Keratinocyte (primary cell): Measurements from ENCODE around the gene CIDEC. TPM values are rescaled to one million over a fixed set of nuclear protein-coding genes. Genes with fewer than 3 reads are reported as not detected.

ENCODE experiments used
- DNase-seq: peaks from one replicate; pipeline ENCODE4 v3.0.0-alpha.2; 2011; ENCODE audit warnings: low read depth, missing footprints, low spot score
- FAIRE-seq: peaks from 2 replicates; lab custom pipeline; 2011; peaks lifted over from hg19 to GRCh38; lab: Jason Lieb, UNC
- H2AFZ ChIP-seq: 2 replicates; pipeline ENCODE4 v1.6.0; 2012; ENCODE audit warnings: low read length, control low read depth, inconsistent platforms; ENCODE audit not compliant: control insufficient read depth
- H3K27ac ChIP-seq: 2 replicates; pipeline ENCODE4 v1.5.1; 2011; ENCODE audit warnings: low read length; ENCODE audit not compliant: control insufficient read depth, insufficient read depth
- H3K27me3 ChIP-seq: 3 replicates; pipeline ENCODE4 v1.6.0; 2011; ENCODE audit warnings: low read length; ENCODE audit not compliant: control insufficient read depth, insufficient read depth; ENCODE audit errors: extremely low read depth
- H3K36me3 ChIP-seq, 2 experiments: 2 replicates in 1 of 2; 3 replicates in 1 of 2; pipeline ENCODE4 v1.5.1; 2011; ENCODE audit warnings: low read length in 2 of 2, mild to moderate bottlenecking in 1 of 2; ENCODE audit not compliant: control insufficient read depth in 2 of 2, insufficient read depth in 2 of 2; ENCODE audit errors: extremely low read depth in 1 of 2
- H3K4me1 ChIP-seq: 3 replicates; pipeline ENCODE4 v1.5.1; 2011; ENCODE audit warnings: low read length; ENCODE audit not compliant: control insufficient read depth, insufficient read depth; ENCODE audit errors: extremely low read depth
- H3K4me2 ChIP-seq: 3 replicates; pipeline ENCODE4 v1.6.0; 2011; ENCODE audit warnings: low read depth, low read length; ENCODE audit not compliant: control insufficient read depth, insufficient read depth; ENCODE audit errors: extremely low read depth
- H3K4me3 ChIP-seq, 3 experiments: fragments of 200-600 bp in 1 of 3; sonication (generic) in 1 of 3; 2 replicates in 2 of 3; 3 replicates in 1 of 3; pipeline ENCODE4 v1.5.1; 2011 to 2016; ENCODE audit warnings: low read length in 3 of 3, mild to moderate bottlenecking in 3 of 3, control low read depth in 2 of 3, inconsistent platforms in 1 of 3, low read depth in 1 of 3, mixed read lengths in 1 of 3, mixed run types in 1 of 3, moderate library complexity in 1 of 3; ENCODE audit not compliant: control insufficient read depth in 2 of 3, insufficient read depth in 2 of 3; ENCODE audit errors: extremely low read depth in 1 of 3
- H3K79me2 ChIP-seq: 2 replicates; pipeline ENCODE4 v1.6.0; 2012; ENCODE audit warnings: low read length; ENCODE audit not compliant: control insufficient read depth, insufficient read depth
- H3K9ac ChIP-seq: 3 replicates; pipeline ENCODE4 v1.6.0; 2011; ENCODE audit warnings: low read length; ENCODE audit not compliant: control insufficient read depth, insufficient read depth; ENCODE audit errors: extremely low read depth
- H3K9me1 ChIP-seq: 3 replicates; pipeline ENCODE4 v1.6.0; 2011; ENCODE audit warnings: low read length; ENCODE audit not compliant: control insufficient read depth, insufficient read depth; ENCODE audit errors: extremely low read depth
- H3K9me3 ChIP-seq: 2 replicates; pipeline ENCODE4 v1.5.1; 2012; ENCODE audit warnings: low read depth, low read length; ENCODE audit not compliant: control insufficient read depth
- H4K20me1 ChIP-seq: 3 replicates; pipeline ENCODE4 v1.6.0; 2011; ENCODE audit warnings: low read length; ENCODE audit not compliant: control insufficient read depth, insufficient read depth; ENCODE audit errors: extremely low read depth
- EZH2 ChIP-seq: IDR thresholded peaks from one replicate; pipeline ENCODE4 v1.6.1; 2012; ENCODE audit warnings: inconsistent platforms, mild to moderate bottlenecking, low read length, moderate library complexity
- dilution Hi-C: fragments of 300-500 bp; cut with MboI; formaldehyde crosslinking; loops from one replicate; pipeline ENCODE4 v1.7.0; 2020; ENCODE audit warnings: low sequenced_read_pairs; ENCODE audit not compliant: extremely low pct_ligation_motif_present
- polyA plus RNA-seq, 5 experiments: library from polyadenylated mRNA; depleted of rRNA in 3 of 5; stranded (reverse) in 3 of 5; stranded (forward) in 1 of 5; unstranded in 1 of 5; fragments of >200 nt; gene quantifications; 1 replicate in 1 of 5; 2 replicates in 3 of 5; 3 replicates in 1 of 5; pipeline versions ENCODE4 v1.2.1 to v1.2.3, GENCODE V29; 2011 to 2012; ENCODE audit warnings: missing spikeins in 2 of 5, low read depth in 1 of 5, low replicate concordance in 1 of 5
- TF ChIP-seq, protein P1 (sequence below), 3 experiments: IDR thresholded peaks in 1 of 3; conservative IDR thresholded peaks in 1 of 3; optimal IDR thresholded peaks in 1 of 3; 2 replicates in 2 of 3; 3 replicates in 1 of 3; pipeline versions ENCODE3 to v1.5.1; 2011; ENCODE audit warnings: low read length in 3 of 3, mild to moderate bottlenecking in 3 of 3, moderate library complexity in 2 of 3, control low read depth in 1 of 3, inconsistent platforms in 1 of 3; ENCODE audit not compliant: insufficient read depth in 2 of 3; ENCODE audit errors: extremely low read depth in 1 of 3

CIDEC gene
- polyA plus RNA-seq, 1 donor (not counting 4 experiments of a cell fraction or from before 2014, with no cell fraction given): not detected

DNA sequence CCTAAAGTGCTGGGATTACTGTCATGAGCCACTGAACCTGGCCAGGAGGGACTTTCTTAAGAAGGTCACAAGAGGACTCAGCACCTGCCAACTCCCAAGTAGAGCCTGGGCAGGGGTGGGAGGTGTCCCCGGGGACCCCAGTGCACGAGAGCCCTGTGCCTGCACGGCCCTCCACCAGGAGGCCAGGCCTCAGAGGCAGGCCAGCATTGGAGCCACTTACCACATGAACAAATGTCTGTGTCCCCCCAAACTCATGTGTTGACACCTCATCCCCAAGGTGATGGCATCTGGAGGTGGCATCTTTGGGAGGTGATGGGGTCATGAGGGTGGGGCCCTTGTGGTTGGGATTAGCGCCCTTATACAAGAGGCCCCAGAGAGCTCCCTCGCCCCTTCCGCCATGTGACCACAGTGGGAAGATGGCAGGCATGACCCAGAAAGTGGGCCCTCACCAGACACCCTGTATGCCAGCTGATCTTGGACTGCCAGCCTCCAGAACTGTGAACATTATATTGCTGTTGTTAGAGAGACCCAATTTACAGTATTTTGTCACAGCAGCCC is 33.0 kb downstream of the CIDEC start:
- H3K4me1 ChIP-seq: peaks cover 5% of the 10 kb centered on the region
- dilution Hi-C loops: no loop called here
- FAIRE-seq: no peak
- H4K20me1 ChIP-seq: no peaks in the 10 kb centered on the region
- no peak for DNase-seq
- no peak overlapping the region for H3K4me2 ChIP-seq
- H3K36me3 ChIP-seq: peaks cover 0 to 2% of the 10 kb centered on the region in 2 experiments
- H2AFZ ChIP-seq: no peak overlapping the region
- H3K27me3 ChIP-seq: no peaks in the 10 kb centered on the region
- H3K9ac ChIP-seq: no peak overlapping the region
- TF ChIP-seq EZH2: no peak
- TF ChIP-seq, protein P1, sequence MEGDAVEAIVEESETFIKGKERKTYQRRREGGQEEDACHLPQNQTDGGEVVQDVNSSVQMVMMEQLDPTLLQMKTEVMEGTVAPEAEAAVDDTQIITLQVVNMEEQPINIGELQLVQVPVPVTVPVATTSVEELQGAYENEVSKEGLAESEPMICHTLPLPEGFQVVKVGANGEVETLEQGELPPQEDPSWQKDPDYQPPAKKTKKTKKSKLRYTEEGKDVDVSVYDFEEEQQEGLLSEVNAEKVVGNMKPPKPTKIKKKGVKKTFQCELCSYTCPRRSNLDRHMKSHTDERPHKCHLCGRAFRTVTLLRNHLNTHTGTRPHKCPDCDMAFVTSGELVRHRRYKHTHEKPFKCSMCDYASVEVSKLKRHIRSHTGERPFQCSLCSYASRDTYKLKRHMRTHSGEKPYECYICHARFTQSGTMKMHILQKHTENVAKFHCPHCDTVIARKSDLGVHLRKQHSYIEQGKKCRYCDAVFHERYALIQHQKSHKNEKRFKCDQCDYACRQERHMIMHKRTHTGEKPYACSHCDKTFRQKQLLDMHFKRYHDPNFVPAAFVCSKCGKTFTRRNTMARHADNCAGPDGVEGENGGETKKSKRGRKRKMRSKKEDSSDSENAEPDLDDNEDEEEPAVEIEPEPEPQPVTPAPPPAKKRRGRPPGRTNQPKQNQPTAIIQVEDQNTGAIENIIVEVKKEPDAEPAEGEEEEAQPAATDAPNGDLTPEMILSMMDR (optimal IDR thresholded peaks at IDR 0.05 in 1 of 3, IDR thresholded peaks at IDR 0.05 in 1 of 3, conservative IDR thresholded peaks at IDR 0.05 in 1 of 3; ENCODE audit: extremely low read depth in 1 of 3, insufficient read depth in 2 of 3, low read length in 3 of 3): no peak
- no peaks in the 10 kb centered on the region for H3K79me2 ChIP-seq
- no peak overlapping the region for H3K4me3 ChIP-seq
- H3K9me1 ChIP-seq: no peaks in the 10 kb centered on the region
- H3K9me3 ChIP-seq: no peaks in the 10 kb centered on the region
- H3K27ac ChIP-seq: no peak overlapping the region

DNA sequence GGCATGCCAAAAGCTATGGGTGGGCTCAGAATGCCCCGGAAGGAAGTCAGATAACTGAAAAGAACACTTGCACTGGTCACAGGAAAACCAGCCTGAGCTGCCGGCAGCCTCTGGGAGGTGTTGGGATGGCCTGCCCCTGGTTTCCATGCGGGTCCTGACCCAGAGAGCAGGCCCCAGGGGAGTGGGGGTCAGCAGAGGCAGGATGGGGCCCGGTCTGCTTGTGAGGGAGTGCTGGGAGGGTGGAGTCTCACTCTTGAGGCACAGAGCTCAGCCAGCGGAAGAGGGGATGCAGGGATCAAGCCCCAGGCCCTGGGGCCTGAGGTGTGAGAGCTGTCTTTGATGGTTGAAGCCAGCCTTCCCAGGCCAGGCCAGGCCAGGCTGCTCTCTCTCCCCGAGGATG is 33.8 kb downstream of the CIDEC start:
- Histone ChIP-seq H3K4me1 (peaks cover 5% of the 10 kb centered on the region), H2AFZ (no peak overlapping the region), H3K9me1 (no peaks in the 10 kb centered on the region), H3K9ac (no peak overlapping the region), H3K4me3 (no peak overlapping the region), H4K20me1 (no peaks in the 10 kb centered on the region), H3K79me2 (no peaks in the 10 kb centered on the region), H3K9me3 (no peaks in the 10 kb centered on the region), H3K36me3 (peaks cover 4 to 6% of the 10 kb centered on the region in 2 experiments), H3K4me2 (no peak overlapping the region), H3K27ac (no peak overlapping the region), H3K27me3 (no peaks in the 10 kb centered on the region)
- no peak for FAIRE-seq
- TF ChIP-seq EZH2: no peak
- TF ChIP-seq, protein P1 (optimal IDR thresholded peaks at IDR 0.05 in 1 of 3, IDR thresholded peaks at IDR 0.05 in 1 of 3, conservative IDR thresholded peaks at IDR 0.05 in 1 of 3; ENCODE audit: extremely low read depth in 1 of 3, insufficient read depth in 2 of 3, low read length in 3 of 3): no peak
- dilution Hi-C loops: no loop called here
- DNase-seq: no peak
